ENCODE measurements around the gene TBX6. TPM values are rescaled to one million over a fixed set of nuclear protein-coding genes. Genes with fewer than 3 reads are reported as not detected.
A peak's percentile ranks its signal among the peaks of the same experiment; 100 is the strongest.

Gene TBX6
- total and polyA plus RNA-seq, 10 of the 15 experiments (the other 5 are each of a cell fraction or from before 2014, with no cell fraction given), result 0.08 to 0.90 (median 0.31) TPM; not detected in 2

GRCh38 chr16:30075503-30076275, 16.0 kb downstream of the TBX6 start, which contains the start of gene PPP4C (continued):
- TF ChIP-seq TCF12 (IDR thresholded peaks at IDR 0.05; ENCODE audit: low read depth, low read length) (0 out of 2 replicates have a peak, but pooled peaks have one; percentile 29), SUZ12 (IDR thresholded peaks at IDR 0.05; ENCODE audit: unreplicated experiment) (no peak), RCOR1 (conservative IDR thresholded peaks at IDR 0.05; ENCODE audit: low read depth, low read length) (no peak), TBL1XR1 (IDR thresholded peaks at IDR 0.05; ENCODE audit: low read depth, low read length) (no peak), EGR1 (IDR thresholded peaks at IDR 0.05; ENCODE audit: borderline replicate concordance in 1 of 2, low read depth in 2 of 2, low read length in 2 of 2) (peak in 1 of 2 experiments; percentile 47; a peak in 1 of 3 replicates), ZNF384 (IDR thresholded peaks at IDR 0.05; ENCODE audit: borderline replicate concordance, low read depth, low read length) (no peak), RELB (IDR thresholded peaks at IDR 0.05; ENCODE audit: low read depth) (peak; percentile 84), IKZF2 (IDR thresholded peaks at IDR 0.05) (peak; percentile 58 to 59; a peak in 3 of 4 replicates), SREBF1 (IDR thresholded peaks at IDR 0.05; ENCODE audit: low read length) (no peak), NRF1 (conservative IDR thresholded peaks at IDR 0.05; ENCODE audit: low read depth, low read length) (no peak), FOXK2 (IDR thresholded peaks at IDR 0.05) (no peak), ZBED1 (IDR thresholded peaks at IDR 0.05; ENCODE audit: borderline replicate concordance) (no peak), CBX3 (IDR thresholded peaks at IDR 0.05; ENCODE audit: borderline replicate concordance, low read depth) (no peak), ZBTB40 (IDR thresholded peaks at IDR 0.05; ENCODE audit: borderline replicate concordance) (peak; percentile 93), ATF7 (IDR thresholded peaks at IDR 0.05; ENCODE audit: low read depth) (peak; percentile 75), ZBTB11 (CRISPR knock-in tag; IDR thresholded peaks at IDR 0.05) (no peak), BACH1 (IDR thresholded peaks at IDR 0.05; ENCODE audit: borderline replicate concordance) (peak; percentile 50; the same call in 1 of the 2 replicates), STAT1 (conservative IDR thresholded peaks at IDR 0.05) (no peak), SMARCA5 (IDR thresholded peaks at IDR 0.05) (no peak), ATF2 (IDR thresholded peaks at IDR 0.05; ENCODE audit: low read length) (no peak)

All from GM12878 (cell line).